GM21737 (cell line): ENCODE measurements around the gene FUT1.
"Not testable (repeated sequence)": the region's sequence is repeated elsewhere in the genome, so short reads cannot be mapped to it uniquely, and the experiment has no call there.

Source experiments
- ATAC-seq: cut with Tn5 transposase; IDR thresholded peaks from one replicate; pipeline ENCODE4 v1.9.1; 2021; ENCODE audit warnings: mild to moderate bottlenecking, moderate library complexity; ENCODE audit not compliant: unreplicated experiment

FUT1 gene

DNA sequence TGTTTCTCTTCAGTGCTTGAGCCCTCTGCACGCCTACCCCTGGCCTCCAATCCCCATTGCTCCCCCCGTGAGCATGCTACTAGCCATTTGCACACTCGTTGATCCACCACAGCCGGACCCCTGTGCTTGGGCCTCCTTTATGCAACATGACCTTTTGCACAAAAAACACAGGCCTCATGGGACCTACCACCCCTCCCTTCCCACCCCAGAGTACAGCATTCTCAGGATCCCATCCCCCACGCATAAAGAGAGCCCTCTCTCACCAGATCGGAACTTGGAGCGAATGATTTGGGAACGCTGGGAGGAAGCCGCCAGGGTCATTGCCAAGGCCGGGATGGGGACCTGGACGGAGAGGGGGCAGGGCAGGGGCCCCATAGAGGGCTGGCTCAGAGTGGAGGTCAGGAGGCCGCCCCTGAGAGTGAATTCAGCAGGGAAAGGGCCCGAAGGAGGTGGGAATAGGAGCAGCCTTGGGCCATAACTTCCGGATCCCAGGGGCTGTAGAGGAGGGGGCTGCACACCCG is 33.7 kb downstream of the FUT1 start:
- no peak for ATAC-seq

DNA sequence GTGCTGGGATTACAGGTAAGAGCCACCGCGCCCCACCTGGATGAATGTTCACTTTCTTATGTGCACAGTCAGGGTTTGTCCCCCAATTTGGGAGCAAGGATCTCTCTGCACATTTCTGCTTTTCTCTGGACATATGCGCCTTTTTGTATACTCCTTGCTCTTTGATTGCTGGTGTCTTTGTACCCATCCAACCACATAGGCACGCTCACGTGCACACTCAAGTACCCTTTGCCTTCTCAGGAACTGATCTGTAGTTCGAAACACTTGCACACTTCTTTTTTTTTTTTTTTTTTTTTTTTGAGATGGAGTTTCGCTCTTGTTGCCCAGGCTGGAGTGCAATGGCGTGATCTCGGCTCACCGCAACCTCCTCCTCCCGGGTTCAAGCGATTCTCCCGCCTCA is 34.3 kb downstream of the FUT1 start:
- ATAC-seq = not testable (repeated sequence)

DNA sequence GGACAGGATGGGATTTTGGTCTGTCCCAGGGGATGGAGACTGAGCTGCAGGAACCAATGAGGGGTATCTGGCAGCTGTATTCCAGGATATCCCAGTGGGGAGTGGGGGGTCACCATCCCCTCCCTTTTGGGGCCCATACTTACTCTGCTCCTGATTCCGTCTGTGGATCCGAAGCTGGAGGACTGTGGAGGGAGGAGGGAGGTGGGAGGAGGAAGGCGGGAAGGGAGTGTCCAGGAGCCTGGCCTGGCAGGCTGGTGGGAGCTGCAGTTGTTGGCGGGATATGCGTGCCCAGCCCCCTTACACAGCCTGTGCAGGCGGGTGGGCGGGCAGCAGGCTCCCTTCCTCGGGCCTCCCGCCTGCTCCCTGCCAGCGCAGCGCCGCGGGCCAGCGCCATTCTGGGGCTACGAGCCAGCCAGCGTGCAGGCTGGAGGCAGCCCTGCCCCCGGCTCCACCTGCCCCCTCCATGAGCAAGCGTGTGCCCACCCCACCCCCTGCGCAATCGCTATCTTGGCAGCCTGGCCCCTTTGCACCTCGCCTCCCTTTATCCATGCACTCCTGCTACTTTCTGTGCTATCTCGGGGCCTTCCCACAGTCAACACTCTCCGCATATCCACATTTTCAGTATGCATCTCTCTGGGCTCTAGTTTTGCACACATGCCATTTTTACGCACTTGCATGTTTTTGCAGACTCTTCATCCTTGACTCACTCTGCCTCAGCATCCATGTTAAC is 35.7 kb downstream of the FUT1 start:
- ATAC-seq = no peak

DNA sequence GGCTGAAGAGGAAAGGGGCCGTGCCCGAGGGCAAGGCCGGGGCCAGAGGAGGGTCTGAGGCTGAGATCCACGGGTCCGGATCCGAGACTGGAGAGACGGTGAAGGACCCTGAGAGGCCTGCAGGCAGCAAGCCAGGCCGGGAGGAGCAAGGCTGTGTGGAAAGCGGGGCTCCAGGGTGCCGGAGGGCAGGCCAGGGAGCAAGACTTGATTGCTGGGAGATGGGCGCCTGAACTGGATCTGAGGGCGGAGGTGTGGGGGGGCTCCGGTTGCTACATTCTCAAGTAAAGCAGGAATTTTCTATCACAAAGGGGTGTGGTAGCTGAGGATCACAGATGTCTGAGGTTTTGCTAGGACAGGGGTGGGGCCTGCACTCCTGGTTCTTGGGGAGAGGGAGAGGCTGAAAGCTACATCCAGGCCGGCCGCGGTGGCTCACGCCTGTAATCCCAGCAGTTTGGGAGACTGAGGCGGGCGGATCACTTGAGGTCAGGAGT is 36.7 kb downstream of the FUT1 start:
- ATAC-seq = no peak

DNA sequence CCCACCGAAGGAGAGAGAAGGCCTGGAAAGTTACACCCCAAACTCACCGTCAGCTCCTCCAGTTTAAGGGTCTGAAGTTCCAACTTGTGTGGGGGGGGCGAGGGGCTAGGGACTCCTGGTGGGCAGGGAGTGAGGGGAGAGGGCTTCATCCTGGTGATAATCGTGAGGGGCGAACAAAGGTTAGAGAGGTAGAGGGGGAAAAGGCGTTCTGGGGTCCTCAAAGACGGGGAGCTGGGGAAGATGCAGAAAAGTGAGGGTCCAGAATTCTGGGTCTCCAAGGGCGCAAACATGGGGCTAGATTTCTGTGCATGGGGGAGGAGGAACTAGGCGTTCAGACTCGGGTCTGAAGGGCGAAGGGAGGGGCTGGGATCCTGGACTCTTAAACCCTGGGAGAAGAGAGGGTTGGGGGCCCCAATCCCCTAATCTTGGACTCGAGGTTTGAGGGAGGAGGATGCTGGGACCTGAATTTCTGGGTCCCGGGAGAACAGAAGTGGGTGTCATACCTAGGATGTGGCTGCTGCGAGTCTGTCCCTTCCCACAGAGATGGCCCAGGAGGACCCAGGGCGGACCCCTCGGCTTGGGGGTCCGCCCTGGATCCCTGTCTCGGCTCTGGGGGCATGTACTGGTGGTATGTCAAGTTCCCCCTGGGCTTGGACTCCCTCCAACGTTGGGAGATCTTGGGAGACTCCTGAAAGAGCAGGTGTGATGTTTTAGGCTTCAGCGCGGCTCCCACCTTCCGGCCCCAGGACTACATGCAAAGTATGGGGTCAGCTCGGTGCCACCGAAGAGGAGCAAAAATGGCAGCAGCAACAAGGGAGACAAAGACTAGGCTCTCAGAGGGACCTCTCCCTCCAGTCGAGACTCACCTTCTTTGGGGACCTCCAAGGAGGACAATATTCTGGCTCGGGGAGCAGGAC is 37.4 kb downstream of the FUT1 start:
- no peak for ATAC-seq

DNA sequence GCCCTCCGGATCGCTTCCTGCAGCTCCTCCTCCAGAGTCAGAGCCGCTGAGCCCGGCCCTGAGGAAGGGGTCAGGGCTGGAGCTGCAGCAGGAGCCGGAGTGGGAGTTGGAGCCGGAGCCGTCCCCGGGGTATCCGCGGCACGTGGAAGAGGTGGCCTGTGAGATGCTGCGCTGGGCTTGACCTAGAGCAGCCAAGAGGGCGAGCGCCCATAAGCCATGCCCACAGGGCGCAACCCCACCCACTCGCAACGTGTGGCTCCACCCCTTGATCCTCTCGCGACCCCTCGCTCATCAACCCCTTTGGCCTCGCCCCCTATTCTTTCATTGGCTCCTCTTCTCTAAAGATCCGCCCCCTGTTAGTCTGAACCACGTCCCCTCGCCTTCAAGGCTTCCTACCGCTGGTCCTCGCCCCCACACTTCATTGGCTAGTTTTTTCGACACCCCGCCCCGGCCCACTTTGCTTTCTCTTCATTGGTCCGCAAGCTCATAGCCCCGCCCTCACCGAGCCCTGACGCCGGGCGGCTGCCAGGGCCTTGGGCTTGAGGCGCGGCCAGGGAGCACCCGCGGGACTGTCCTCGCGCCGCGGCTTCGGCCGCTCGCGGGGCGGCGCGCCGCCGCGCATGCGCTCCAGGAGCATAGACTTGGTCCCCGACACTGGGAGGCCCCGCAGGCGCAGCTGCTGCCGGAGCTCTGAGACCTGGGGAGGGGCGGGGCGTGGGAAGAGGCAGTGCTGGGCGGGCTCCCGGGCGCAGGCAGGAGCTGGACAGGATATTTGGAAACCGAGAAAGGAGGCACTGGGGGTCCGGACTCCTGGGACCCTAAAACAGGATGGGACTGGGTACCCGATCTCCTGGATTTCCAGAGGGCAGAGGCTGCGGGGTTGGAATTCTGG is 38.3 kb downstream of the FUT1 start:
- peak; percentile 85 for ATAC-seq

DNA sequence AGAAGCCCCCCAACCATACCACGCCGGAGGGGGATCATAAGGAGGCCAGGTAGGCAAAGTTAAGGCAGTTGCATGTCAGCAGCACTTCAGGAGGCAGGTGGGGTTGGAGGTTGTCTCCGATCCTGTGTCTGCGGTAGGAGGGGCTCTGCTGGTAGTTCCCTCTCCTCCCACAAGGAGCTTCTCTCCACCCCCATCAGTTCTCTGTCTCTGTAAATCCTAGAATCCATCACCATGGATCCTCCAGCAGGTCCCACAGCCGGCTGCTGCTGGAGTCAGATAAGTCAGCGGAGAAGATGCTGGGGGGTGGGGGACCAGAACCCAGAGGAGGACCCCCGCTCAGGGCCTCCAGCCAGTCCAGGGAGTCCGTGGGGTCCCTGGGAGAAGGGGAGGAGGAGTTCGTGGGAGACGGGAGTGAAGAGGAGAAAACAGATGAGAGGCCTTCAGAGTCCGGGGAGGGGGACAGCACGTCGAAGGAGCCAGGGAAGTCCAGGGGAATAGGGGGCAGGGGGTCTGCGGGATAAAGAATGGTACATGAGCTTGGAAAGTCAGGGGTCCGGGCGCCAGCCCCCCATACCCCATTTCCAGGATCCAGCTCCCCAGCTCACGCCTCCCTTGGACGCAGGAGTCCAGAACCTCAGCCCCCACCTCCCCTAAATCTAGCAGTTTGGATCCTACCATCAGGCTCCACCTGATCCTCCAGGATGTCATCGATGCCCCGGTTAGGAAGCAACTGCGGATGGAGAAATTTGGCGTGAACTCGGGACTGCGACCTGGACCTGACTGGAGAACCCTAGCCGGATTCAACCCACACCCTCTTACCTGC is 39.2 kb downstream of the FUT1 start:
- no peak for ATAC-seq

DNA sequence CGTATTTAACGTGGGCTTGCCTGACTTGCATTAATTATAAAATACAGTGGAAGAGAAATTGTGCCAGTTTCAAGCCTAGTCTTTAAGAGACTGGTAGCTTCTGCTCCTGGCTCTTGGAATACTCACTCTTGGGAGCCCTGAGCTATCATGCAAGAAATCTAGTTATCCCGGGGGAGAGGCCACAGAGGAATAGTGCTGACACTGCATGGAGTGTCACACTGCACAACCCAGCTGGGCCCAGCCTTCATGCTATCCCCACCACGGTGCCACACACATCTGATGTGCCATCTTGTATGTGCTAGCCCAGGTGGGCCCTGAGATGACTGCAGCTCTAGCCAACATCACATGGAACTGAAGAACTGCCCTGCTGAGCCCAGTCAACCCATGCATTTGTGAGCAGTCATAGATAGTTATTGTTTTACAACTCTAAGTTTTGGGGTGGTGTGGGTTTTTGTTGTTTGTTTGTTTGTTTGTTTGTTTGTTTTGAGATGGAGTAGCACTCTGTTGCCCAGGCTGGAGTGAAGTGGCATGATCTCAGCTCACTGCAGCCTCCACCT is 41.3 kb downstream of the FUT1 start:
- no peak for ATAC-seq

DNA sequence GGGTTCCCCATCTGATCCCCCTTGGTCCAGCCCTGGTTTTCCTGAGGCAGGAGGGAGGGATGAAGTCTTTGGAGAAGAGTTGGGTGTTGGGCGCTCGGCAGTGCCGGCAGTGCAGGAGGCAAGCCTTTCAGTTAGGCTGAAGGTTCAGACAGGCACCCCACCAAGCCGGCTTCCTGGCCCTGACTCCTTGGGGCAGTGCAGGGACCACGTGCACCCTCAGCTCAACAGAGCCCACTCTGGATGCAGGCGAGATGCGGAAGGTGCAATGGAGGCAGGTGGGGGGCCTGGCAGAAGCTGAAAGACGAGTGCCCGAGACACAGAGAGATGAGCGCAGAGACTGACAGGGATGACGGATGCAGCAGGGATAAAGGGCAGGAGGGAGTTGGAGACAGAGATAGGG is 44.0 kb downstream of the FUT1 start:
- no peak for ATAC-seq

DNA sequence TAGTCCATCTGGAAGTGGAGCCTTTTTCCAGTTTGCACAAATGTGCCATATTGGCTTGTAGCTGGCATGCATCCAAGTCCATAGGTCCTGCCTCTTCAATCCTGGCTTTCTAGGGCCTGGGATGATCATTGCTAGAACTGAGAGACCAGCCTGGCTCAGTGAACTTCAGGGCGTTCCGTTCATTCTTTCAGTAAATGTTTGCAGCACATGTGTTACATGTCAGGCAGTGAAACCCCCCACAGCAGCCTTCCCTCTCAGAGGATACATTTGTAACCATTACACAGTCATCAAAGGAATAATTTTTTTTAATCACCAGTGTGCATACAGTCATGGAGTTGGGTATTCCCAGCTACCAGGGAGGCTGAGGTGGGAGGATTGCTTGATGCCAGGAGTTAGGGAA is 47.0 kb downstream of the FUT1 start:
- ATAC-seq = no peak

DNA sequence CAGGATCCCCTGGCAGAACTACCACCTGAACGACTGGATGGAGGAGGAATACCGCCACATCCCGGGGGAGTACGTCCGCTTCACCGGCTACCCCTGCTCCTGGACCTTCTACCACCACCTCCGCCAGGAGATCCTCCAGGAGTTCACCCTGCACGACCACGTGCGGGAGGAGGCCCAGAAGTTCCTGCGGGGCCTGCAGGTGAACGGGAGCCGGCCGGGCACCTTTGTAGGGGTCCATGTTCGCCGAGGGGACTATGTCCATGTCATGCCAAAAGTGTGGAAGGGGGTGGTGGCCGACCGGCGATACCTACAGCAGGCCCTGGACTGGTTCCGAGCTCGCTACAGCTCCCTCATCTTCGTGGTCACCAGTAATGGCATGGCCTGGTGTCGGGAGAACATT is 49.1 kb downstream of the FUT1 start:
- no peak for ATAC-seq

DNA sequence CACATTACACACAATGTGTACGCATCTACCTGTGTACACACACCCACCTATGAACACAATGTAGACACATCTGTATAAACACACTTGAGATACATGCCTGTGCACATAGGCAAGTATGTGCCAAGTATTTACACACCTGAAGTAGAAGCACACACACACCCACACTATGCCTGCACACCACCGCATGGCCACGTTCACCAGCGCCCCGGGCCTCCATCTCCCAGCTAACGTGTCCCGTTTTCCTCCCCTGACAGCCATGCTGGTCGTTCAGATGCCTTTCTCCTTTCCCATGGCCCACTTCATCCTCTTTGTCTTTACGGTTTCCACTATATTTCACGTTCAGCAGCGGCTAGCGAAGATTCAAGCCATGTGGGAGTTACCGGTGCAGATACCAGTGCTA is 49.7 kb downstream of the FUT1 start:
- no peak for ATAC-seq

DNA sequence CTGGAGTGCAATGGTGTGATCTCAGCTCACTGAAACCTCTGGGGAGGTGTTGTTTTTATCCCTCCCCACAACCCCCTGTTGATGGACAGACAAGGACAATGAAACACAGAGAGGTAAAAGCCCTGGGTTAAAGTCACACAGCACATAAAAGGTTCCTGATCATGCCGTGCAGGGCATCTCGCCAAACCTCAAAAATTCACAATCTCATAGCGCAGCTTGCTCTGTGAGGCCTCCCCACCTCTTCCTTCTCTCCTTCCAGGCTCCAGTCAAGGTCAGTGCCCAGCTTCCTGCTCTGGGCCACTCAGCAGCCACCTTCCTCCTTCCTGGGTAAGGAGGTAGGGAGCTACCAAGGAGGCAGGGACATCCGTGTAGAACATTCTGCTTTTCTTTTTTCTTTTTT is 54.4 kb downstream of the FUT1 start:
- no peak for ATAC-seq
